Kidney glomerular epithelial cell (primary cell): ENCODE measurements around the gene ANXA8L1.
"Not testable (repeated sequence)": the region's sequence is repeated elsewhere in the genome, so short reads cannot be mapped to it uniquely, and the experiment has no call there.

Experiments used
- DNase-seq: peaks from one replicate; lab custom pipeline; 2025; lab: John Stamatoyannopoulos, UW

ANXA8L1 gene

DNA sequence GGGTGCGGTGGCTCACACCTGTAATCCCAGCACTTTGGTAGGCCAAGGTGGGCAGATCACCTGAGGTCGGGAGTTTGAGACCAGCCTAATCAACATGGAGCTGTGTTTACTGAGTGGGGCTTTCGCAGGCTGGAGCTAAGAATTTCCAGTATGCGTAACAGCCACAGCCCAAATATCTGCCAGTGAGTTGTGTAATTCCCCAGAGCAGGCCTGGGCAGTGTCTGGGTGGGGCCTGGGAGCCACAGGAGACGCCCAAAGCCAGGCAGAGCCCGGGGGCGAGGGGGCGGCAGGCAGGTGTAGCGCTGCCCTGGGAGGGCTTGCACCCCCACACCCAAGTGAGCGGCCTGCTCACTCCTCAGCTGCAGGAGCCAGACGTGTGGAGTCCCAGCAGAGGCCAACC, at the start of gene ANXA8L1:
Gene ANXA8L1, plus strand, starts transcription at position 371 of the 400 bp plus-strand sequence. CDS start 76 bp downstream, outside the sequence.
- not testable (repeated sequence) for DNase-seq

DNA sequence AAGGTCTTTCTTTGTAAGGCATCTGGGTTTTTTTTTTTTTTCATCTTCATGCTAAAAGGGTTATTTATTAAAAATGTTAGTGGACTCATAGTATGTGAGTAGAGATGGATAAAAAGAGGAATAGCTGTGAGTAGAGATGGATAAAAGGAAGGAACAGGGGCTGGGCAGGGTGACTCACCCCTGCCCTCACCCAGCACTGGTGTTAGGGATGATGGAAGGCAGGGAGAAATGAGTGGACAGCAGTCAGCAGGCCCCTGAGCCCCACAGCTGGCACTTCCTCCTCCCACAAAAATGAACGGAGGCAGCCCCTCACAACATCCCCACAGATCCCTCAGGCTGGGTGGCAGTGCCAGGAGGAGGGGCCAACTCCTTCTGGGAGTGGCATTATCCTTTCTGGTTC, 49.5 kb upstream of the ANXA8L1 start:
- DNase-seq, result no peak

DNA sequence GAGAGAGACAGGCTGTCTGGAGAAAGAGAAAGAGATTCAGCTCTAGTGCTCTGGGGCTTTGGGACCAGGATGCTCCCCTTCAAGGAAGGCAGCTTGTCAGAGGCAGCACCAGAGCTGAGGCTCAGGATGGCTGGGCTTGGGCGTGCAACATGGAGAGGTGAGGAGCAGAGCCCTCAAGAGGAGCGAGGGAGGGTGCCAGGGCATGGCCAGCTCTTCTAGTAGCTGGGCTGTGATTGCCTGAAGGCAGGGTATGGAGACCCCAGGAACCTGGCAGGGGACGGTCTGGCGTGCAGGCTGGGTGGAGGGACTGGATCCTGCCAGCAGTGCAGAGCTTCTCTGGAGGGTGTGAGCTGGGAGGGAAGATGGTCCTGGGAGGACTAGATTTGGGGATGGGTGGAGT, 48.6 kb upstream of the ANXA8L1 start:
- no peak for DNase-seq

GRCh38 chr10:46327685-46328084, 47.9 kb upstream of the ANXA8L1 start:
- no peak for DNase-seq

GRCh38 chr10:46328853-46329689, 46.5 kb upstream of the ANXA8L1 start:
- DNase-seq, result no peak

DNA sequence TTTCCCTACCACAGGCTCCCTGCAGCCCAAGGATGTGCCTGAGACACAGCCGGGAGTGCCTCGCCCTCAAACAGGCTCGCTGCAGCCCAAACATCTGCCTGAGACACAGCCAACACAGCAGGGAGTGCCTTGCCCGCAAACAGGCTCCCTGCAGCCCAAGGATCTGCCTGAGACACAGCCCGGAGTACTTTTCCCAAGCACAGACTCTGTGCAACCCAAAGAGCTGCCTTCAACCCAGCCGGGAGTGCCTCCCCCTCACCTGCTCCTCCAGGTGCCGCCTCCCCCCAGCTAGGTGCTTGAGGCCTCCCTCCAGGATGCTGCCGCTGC, 45.9 kb upstream of the ANXA8L1 start:
- no peak for DNase-seq

GRCh38 chr10:46330894-46331293, 44.7 kb upstream of the ANXA8L1 start:
- no peak for DNase-seq

DNA sequence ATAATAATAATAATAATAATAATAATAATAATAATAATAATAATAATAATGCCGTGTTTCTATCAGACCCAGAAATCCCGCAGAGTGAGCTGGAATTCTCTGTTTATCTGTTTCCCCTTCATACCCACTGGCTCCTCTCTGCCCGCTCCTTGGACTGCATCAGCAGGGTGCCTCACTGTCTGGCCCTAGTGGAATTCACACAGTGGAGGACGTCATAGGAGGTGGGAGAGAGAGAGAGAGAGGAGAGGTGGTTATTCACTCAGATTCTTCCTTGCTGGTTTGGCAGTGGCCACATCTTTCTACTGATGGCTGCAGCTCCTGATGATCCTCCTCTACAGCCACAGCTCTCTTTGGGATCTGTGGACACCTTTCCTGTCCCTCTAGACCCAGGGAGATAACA, 10.1 kb upstream of the ANXA8L1 start:
- DNase-seq, result not testable (repeated sequence)

DNA sequence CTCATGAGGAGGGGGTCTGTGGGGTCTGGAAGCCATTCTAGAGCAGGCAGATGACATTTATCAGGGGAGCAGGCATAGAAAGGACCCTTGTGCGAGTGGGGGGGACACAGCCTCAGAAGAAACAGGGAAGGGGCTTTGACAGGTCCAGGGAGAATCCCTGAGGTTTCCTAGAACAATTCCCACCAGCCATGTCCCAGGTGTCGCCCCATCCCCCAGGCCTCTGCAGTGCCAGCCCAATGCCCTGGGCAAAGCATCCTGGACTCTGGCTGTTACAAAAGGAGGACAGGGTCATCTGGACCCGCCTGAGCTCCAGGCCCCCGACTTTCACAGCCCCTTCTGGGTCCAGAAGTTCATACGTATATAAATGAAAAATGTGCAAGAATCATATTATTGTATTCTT, 8.4 kb upstream of the ANXA8L1 start:
- not testable (repeated sequence) for DNase-seq

- DNase-seq, result not testable (repeated sequence)
Observed at GRCh38 chr10:46367666-46368240, 7.8 kb upstream of the ANXA8L1 start.

- DNase-seq, result not testable (repeated sequence)
Observed at GRCh38 chr10:46368956-46369355, 6.6 kb upstream of the ANXA8L1 start.

DNA sequence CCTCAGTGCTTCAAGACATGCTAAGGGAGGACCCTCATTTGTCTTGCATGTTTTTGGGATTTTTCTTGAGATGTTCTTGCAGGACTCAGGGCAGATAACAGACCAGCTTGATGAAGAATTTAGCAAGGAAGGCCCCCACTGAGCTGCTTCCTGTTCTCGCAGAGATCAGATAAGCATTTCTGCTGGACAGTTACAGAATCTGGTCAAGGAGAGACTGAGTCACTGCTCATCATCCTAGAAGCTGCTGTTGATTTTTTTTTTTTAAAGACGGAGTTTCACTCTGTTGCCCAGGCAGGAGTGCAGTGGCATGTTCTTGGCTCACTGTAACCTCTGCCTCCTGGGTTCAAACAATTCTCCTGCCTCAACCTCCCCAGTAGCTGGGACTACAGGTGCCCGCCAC, 1.2 kb upstream of the ANXA8L1 start:
- DNase-seq, result not testable (repeated sequence)

DNA sequence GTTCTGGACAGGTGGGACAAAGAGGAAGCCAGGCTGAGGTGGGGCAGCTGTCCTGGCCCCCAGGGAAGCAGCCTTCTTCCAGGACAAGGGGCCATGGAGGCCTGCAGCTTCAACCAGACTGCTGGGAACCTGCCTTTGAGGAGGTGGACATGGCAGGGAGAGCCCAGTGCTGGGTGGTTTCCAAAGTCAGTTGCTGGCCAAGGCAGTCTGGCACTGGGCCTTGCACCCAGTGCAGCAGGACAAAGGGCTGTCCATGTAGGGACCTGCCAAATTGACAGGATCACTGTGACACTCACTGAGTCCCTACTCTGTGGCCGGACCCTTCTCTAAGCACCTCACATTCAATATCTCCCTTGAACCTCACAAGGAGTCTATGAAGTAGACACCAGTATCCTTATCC, 1.4 kb downstream of the ANXA8L1 start:
- not testable (repeated sequence) for DNase-seq

GRCh38 chr10:46377651-46378050, 2.1 kb downstream of the ANXA8L1 start:
- DNase-seq, result not testable (repeated sequence)

GRCh38 chr10:46378108-46378507, 2.5 kb downstream of the ANXA8L1 start:
- not testable (repeated sequence) for DNase-seq

DNA sequence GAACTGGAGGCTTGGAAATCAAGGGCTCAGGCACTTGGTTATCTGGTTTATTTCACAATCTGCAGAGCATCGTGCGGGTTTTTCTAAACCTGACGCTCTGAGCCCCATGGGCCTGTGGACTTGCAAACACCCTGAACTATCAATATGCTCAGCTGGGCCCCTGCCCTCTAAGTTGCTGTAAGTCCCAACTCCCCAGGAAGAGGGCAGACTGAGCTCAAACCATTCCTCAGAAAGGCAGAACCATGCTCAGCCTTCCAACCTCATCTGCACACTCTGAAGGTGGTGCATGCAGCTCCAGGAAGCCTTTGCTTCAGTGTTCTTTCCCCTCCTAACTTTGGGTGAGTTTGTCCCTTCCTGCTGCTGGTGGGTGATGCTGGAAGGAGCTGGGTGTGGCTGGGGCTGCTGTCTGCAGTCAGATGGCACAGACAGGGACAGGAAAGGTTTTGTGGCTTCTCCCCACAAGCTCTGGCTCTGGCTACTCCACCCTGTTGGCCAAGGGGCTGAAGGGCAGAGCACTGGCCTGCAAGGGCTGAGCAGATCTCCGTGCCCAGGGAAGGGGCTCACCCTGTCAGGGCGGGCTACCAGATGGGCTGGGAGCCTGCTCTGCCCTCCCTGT, 3.8 kb downstream of the ANXA8L1 start:
- not testable (repeated sequence) for DNase-seq

GRCh38 chr10:46385858-46386257, 10.3 kb downstream of the ANXA8L1 start:
- not testable (repeated sequence) for DNase-seq

GRCh38 chr10:46386694-46387093, 11.1 kb downstream of the ANXA8L1 start:
- not testable (repeated sequence) for DNase-seq

DNA sequence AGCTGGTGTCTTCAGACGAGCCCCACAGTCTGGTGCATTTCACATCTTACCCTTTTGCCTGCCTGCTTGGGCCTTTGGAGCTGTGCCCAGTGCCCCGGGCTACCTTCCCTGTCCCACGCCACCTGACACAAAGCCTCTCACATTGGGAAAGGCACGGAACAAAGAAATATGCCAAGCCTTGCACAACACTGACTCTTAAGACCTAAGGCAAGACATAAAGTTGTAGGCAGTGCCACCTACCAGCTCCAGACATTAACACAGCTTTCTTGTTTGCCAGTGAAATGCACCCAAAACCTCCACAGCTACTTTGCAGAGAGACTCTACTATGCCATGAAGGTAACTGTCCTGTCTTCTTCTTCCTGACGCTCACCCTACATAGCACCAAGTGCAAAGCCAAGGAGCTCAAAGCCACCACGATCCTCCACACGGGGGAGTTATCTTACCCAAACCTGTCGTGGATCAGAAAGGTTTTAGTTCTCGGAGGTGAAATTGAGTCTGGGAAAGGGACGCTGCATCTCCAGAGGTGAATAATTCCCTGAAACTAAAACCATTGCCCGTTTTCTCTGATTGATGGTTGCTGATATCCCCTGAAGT, 11.8 kb downstream of the ANXA8L1 start:
- not testable (repeated sequence) for DNase-seq

- not testable (repeated sequence) for DNase-seq
Observed at GRCh38 chr10:46391422-46391821, 15.8 kb downstream of the ANXA8L1 start.

- peak; percentile 36 for DNase-seq
Observed at GRCh38 chr10:46396441-46397279, 21.1 kb downstream of the ANXA8L1 start.

- not testable (repeated sequence) for DNase-seq
Observed at GRCh38 chr10:46397767-46398166, 22.2 kb downstream of the ANXA8L1 start.
